H1 (cell line): ENCODE measurements around the gene GAPDH. TPM values are rescaled to one million over a fixed set of nuclear protein-coding genes. Genes with fewer than 3 reads are reported as not detected.

Experiments
- CBX8 ChIP-seq: fragments of 300-800, 300-1000 bp; sonication (generic); IDR thresholded peaks from 2 replicates; pipeline ENCODE4 v1.7.1; 2016; ENCODE audit warnings: low read depth, low read length, borderline replicate concordance
- GABPA ChIP-seq: IDR thresholded peaks from 2 replicates; pipeline ENCODE4 v1.6.1; 2011; ENCODE audit warnings: mild to moderate bottlenecking, low read length, moderate library complexity, borderline replicate concordance; ENCODE audit not compliant: insufficient read depth
- KDM4A ChIP-seq: IDR thresholded peaks from one replicate; pipeline ENCODE4 v1.7.1; 2012; ENCODE audit warnings: low read depth, mild to moderate bottlenecking, moderate library complexity, low read length, inconsistent platforms; ENCODE audit not compliant: severe bottlenecking
- POU5F1 ChIP-seq: IDR thresholded peaks from 2 replicates; pipeline ENCODE4 v1.6.1; 2011; ENCODE audit warnings: low read depth, mild to moderate bottlenecking, low read length, moderate library complexity
- TBP ChIP-seq: IDR thresholded peaks from 2 replicates; pipeline ENCODE4 v1.6.1; 2011; ENCODE audit warnings: low read depth, low read length, improper control_type of control experiment
- polyA plus RNA-seq, 7 experiments: library from polyadenylated mRNA; depleted of rRNA in 3 of 7; stranded (reverse) in 5 of 7; unstranded in 2 of 7; fragments of >200 nt in 5 of 7; fragments of 200-250 nt in 2 of 7; gene quantifications; 1 replicate in 5 of 7; 2 replicates in 1 of 7; 4 replicates in 1 of 7; pipeline versions ENCODE4 v1.2.1 to v1.2.3, GENCODE V29; 2011 to 2013; ENCODE audit warnings: missing spikeins in 2 of 7, mixed read lengths in 2 of 7
- total RNA-seq: library from RNA; stranded (reverse); fragmentation: NEBNext Ultra II Directional; extraction: Animal tissue kit (Norgen Biotek cat#: 25700); gene quantifications from 2 replicates; pipeline ENCODE4 v1.2.1, GENCODE V29; 2021
- TF ChIP-seq, protein P1 (sequence below): fragments of 300-600 bp; sonication (generic); IDR thresholded peaks from 2 replicates; pipeline ENCODE4 v1.7.1; 2012; ENCODE audit warnings: low read length, moderate library complexity, mild to moderate bottlenecking, inconsistent platforms; ENCODE audit not compliant: insufficient replicate concordance
- TF ChIP-seq, protein P2 (sequence below), 3 experiments: IDR thresholded peaks; 1 replicate in 2 of 3; 2 replicates in 1 of 3; pipeline versions ENCODE4 v1.5.1 to v1.6.1; 2011; ENCODE audit warnings: low read length in 3 of 3, mild to moderate bottlenecking in 3 of 3, inconsistent platforms in 2 of 3, low read depth in 1 of 3, moderate library complexity in 1 of 3; ENCODE audit not compliant: insufficient read depth in 1 of 3; ENCODE audit errors: control extremely low read depth in 1 of 3

Gene GAPDH
- total and polyA plus RNA-seq, 2 of the 8 experiments (the other 6 are each of a cell fraction or from before 2014, with no cell fraction given), result 5,175 to 15,878 TPM

DNA sequence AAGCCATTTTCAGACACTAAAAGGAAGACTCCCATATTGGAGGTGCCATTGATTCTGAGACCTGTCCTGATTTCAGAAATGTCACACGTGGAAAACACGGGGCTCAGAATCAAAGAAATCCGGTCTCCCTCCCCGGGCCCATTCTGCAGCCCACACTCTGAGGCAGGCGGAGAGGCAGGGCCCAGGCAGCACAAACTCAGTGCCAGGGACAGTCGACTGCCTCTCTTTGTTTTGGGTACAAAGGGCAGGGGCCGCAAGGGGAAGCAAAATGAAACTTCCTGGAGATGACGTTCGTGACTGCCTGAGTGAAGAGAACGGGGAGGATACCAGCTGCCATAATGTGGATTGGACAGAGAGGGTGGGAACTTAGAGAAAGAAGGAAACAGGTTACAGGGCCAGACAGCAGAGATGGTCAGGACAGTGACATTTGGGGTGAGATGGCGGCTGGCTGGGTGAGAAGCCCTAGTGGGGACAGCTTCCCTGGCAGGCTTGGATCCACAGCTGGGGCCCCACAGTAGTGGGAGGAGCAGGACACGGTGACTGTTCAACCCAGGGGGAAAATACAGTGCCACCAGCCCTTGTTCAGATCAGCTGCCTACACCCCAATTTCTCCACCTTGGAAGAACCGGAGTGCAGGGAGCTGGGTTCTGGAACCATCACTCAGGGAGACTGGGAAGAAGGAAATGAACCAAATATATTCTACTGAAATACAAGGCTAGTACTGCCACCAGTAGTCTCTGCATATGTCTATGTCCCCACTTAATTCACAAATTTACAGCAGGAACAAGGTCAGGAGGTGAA, 8.1 kb downstream of the GAPDH start (continued):
- TF ChIP-seq, protein P1, sequence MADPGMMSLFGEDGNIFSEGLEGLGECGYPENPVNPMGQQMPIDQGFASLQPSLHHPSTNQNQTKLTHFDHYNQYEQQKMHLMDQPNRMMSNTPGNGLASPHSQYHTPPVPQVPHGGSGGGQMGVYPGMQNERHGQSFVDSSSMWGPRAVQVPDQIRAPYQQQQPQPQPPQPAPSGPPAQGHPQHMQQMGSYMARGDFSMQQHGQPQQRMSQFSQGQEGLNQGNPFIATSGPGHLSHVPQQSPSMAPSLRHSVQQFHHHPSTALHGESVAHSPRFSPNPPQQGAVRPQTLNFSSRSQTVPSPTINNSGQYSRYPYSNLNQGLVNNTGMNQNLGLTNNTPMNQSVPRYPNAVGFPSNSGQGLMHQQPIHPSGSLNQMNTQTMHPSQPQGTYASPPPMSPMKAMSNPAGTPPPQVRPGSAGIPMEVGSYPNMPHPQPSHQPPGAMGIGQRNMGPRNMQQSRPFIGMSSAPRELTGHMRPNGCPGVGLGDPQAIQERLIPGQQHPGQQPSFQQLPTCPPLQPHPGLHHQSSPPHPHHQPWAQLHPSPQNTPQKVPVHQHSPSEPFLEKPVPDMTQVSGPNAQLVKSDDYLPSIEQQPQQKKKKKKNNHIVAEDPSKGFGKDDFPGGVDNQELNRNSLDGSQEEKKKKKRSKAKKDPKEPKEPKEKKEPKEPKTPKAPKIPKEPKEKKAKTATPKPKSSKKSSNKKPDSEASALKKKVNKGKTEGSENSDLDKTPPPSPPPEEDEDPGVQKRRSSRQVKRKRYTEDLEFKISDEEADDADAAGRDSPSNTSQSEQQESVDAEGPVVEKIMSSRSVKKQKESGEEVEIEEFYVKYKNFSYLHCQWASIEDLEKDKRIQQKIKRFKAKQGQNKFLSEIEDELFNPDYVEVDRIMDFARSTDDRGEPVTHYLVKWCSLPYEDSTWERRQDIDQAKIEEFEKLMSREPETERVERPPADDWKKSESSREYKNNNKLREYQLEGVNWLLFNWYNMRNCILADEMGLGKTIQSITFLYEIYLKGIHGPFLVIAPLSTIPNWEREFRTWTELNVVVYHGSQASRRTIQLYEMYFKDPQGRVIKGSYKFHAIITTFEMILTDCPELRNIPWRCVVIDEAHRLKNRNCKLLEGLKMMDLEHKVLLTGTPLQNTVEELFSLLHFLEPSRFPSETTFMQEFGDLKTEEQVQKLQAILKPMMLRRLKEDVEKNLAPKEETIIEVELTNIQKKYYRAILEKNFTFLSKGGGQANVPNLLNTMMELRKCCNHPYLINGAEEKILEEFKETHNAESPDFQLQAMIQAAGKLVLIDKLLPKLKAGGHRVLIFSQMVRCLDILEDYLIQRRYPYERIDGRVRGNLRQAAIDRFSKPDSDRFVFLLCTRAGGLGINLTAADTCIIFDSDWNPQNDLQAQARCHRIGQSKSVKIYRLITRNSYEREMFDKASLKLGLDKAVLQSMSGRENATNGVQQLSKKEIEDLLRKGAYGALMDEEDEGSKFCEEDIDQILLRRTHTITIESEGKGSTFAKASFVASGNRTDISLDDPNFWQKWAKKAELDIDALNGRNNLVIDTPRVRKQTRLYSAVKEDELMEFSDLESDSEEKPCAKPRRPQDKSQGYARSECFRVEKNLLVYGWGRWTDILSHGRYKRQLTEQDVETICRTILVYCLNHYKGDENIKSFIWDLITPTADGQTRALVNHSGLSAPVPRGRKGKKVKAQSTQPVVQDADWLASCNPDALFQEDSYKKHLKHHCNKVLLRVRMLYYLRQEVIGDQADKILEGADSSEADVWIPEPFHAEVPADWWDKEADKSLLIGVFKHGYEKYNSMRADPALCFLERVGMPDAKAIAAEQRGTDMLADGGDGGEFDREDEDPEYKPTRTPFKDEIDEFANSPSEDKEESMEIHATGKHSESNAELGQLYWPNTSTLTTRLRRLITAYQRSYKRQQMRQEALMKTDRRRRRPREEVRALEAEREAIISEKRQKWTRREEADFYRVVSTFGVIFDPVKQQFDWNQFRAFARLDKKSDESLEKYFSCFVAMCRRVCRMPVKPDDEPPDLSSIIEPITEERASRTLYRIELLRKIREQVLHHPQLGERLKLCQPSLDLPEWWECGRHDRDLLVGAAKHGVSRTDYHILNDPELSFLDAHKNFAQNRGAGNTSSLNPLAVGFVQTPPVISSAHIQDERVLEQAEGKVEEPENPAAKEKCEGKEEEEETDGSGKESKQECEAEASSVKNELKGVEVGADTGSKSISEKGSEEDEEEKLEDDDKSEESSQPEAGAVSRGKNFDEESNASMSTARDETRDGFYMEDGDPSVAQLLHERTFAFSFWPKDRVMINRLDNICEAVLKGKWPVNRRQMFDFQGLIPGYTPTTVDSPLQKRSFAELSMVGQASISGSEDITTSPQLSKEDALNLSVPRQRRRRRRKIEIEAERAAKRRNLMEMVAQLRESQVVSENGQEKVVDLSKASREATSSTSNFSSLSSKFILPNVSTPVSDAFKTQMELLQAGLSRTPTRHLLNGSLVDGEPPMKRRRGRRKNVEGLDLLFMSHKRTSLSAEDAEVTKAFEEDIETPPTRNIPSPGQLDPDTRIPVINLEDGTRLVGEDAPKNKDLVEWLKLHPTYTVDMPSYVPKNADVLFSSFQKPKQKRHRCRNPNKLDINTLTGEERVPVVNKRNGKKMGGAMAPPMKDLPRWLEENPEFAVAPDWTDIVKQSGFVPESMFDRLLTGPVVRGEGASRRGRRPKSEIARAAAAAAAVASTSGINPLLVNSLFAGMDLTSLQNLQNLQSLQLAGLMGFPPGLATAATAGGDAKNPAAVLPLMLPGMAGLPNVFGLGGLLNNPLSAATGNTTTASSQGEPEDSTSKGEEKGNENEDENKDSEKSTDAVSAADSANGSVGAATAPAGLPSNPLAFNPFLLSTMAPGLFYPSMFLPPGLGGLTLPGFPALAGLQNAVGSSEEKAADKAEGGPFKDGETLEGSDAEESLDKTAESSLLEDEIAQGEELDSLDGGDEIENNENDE, result no peak
- TF ChIP-seq CBX8, result no peak
- TF ChIP-seq KDM4A, result no peak
- no peak for TF ChIP-seq POU5F1
- TF ChIP-seq, protein P2, sequence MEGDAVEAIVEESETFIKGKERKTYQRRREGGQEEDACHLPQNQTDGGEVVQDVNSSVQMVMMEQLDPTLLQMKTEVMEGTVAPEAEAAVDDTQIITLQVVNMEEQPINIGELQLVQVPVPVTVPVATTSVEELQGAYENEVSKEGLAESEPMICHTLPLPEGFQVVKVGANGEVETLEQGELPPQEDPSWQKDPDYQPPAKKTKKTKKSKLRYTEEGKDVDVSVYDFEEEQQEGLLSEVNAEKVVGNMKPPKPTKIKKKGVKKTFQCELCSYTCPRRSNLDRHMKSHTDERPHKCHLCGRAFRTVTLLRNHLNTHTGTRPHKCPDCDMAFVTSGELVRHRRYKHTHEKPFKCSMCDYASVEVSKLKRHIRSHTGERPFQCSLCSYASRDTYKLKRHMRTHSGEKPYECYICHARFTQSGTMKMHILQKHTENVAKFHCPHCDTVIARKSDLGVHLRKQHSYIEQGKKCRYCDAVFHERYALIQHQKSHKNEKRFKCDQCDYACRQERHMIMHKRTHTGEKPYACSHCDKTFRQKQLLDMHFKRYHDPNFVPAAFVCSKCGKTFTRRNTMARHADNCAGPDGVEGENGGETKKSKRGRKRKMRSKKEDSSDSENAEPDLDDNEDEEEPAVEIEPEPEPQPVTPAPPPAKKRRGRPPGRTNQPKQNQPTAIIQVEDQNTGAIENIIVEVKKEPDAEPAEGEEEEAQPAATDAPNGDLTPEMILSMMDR (IDR thresholded peaks at IDR 0.05; ENCODE audit: control extremely low read depth in 1 of 3, insufficient read depth in 1 of 3, low read depth in 1 of 3, low read length in 3 of 3), result no peak
- no peak for TF ChIP-seq TBP
- TF ChIP-seq GABPA, result no peak
